Liver (tissue), 9 donors: ENCODE measurements around the gene ERMAP. TPM values are rescaled to one million over a fixed set of nuclear protein-coding genes. Genes with fewer than 3 reads are reported as not detected.
A peak's percentile ranks its signal among the peaks of the same experiment; 100 is the strongest.

ENCODE experiments used
- DNase-seq: peaks from one replicate; pipeline ENCODE4 v3.0.0-alpha.2; 2017; ENCODE audit warnings: low spot score
- H3K27ac ChIP-seq, 2 donors: one replicate each; pipeline ENCODE4 v1.7.0; 2013; ENCODE audit warnings: inconsistent platforms in 2 of 2, low read length in 2 of 2, control low read depth in 1 of 2, low read depth in 1 of 2, mild to moderate bottlenecking in 1 of 2
- H3K27me3 ChIP-seq, 4 donors: one replicate each; pipeline versions ENCODE4 v1.6.1 to v1.7.0; 2013; ENCODE audit warnings: low read length in 3 of 4, inconsistent platforms in 1 of 4, mild to moderate bottlenecking in 1 of 4, moderate library complexity in 1 of 4; ENCODE audit not compliant: control insufficient read depth in 4 of 4, insufficient read depth in 4 of 4
- H3K36me3 ChIP-seq, 4 donors: one replicate each; pipeline versions ENCODE4 v1.6.1 to v1.7.0; 2013; ENCODE audit warnings: low read length in 3 of 4, mild to moderate bottlenecking in 3 of 4, low read depth in 1 of 4, moderate library complexity in 1 of 4; ENCODE audit not compliant: control insufficient read depth in 4 of 4, insufficient read depth in 3 of 4
- H3K4me1 ChIP-seq, 4 donors: one replicate each; pipeline versions ENCODE4 v1.6.1 to v1.7.0; 2013; ENCODE audit warnings: low read length in 3 of 4, mild to moderate bottlenecking in 3 of 4, moderate library complexity in 1 of 4; ENCODE audit not compliant: control insufficient read depth in 4 of 4, insufficient read depth in 4 of 4
- H3K4me3 ChIP-seq, 3 donors: one replicate each; pipeline versions ENCODE4 v1.6.1 to v1.7.0; 2013; ENCODE audit warnings: low read length in 3 of 3, control low read depth in 1 of 3, low read depth in 1 of 3, mild to moderate bottlenecking in 1 of 3
- H3K9ac ChIP-seq, 2 donors: one replicate each; pipeline ENCODE4 v1.7.0; 2013; ENCODE audit warnings: low read length in 2 of 2, mild to moderate bottlenecking in 2 of 2, moderate library complexity in 2 of 2, control low read depth in 1 of 2, low read depth in 1 of 2
- H3K9me3 ChIP-seq, 4 donors: one replicate each; pipeline versions ENCODE4 v1.6.1 to v1.7.0; 2013; ENCODE audit warnings: low read length in 3 of 4; ENCODE audit not compliant: control insufficient read depth in 4 of 4
- EGR1 ChIP-seq, 2 donors: IDR thresholded peaks; 2 replicates each; pipeline ENCODE4 v1.6.1; 2016 to 2018; ENCODE audit warnings: antibody characterized with exemption in 2 of 2, low read depth in 2 of 2
- FOXA2 ChIP-seq: IDR thresholded peaks from 2 replicates; pipeline ENCODE4 v1.6.1; 2016; ENCODE audit warnings: antibody characterized with exemption
- GABPA ChIP-seq, 2 donors: IDR thresholded peaks in 1 of 2; conservative IDR thresholded peaks in 1 of 2; 2 replicates each; pipeline ENCODE4 v1.6.1; 2016; ENCODE audit warnings: antibody characterized with exemption in 2 of 2, mild to moderate bottlenecking in 1 of 2, moderate library complexity in 1 of 2
- HNF4A ChIP-seq, 2 donors: conservative IDR thresholded peaks; 2 replicates each; pipeline ENCODE4 v1.6.1; 2016; ENCODE audit warnings: antibody characterized with exemption in 2 of 2, mild to moderate bottlenecking in 2 of 2
- MAX ChIP-seq: IDR thresholded peaks from 2 replicates; pipeline ENCODE4 v1.6.1; 2016; ENCODE audit warnings: antibody characterized with exemption
- RAD21 ChIP-seq, 2 donors: IDR thresholded peaks; 2 replicates each; pipeline ENCODE4 v1.6.1; 2016; ENCODE audit warnings: antibody characterized with exemption in 2 of 2, mild to moderate bottlenecking in 2 of 2
- REST ChIP-seq: IDR thresholded peaks from 2 replicates; pipeline ENCODE4 v1.6.1; 2016; ENCODE audit warnings: antibody characterized with exemption, mild to moderate bottlenecking
- SP1 ChIP-seq: IDR thresholded peaks from 2 replicates; pipeline ENCODE4 v1.6.1; 2018; ENCODE audit warnings: antibody characterized with exemption, mild to moderate bottlenecking
- YY1 ChIP-seq: IDR thresholded peaks from 2 replicates; pipeline ENCODE4 v1.6.1; 2016; ENCODE audit warnings: antibody characterized with exemption, mild to moderate bottlenecking
- ZBTB33 ChIP-seq: IDR thresholded peaks from 2 replicates; pipeline ENCODE4 v1.6.1; 2016; ENCODE audit warnings: antibody characterized with exemption
- WGBS: extraction: QIAGEN DNeasy Blood & Tissue Kit; methylation state at CpG from one replicate; pipeline ENCODE4 v1.1.7; 2013; 5-methylcytosine and 5-hydroxymethylcytosine counted together
- polyA plus RNA-seq, 2 donors: library from polyadenylated mRNA; stranded (reverse) in 1 of 2; unstranded in 1 of 2; fragments of 200-250 nt in 1 of 2; fragments of >200 nt in 1 of 2; fragmentation: Nextera tagmentation in 1 of 2; extraction: Ambion mirVana in 1 of 2; gene quantifications; one replicate each; pipeline versions ENCODE4 v1.2.1 to v1.2.3, GENCODE V29; 2013 to 2015
- total RNA-seq, 2 donors: library from RNA; depleted of rRNA; stranded (reverse); fragments of >200 nt; gene quantifications; one replicate each; pipeline ENCODE4 v1.2.3, GENCODE V29; 2014
- donor health status: healthy.
- donor health status: healthy.
- donor health status: healthy.
- donor health status: healthy.
- donor health status: healthy.

The ERMAP gene, protein sequence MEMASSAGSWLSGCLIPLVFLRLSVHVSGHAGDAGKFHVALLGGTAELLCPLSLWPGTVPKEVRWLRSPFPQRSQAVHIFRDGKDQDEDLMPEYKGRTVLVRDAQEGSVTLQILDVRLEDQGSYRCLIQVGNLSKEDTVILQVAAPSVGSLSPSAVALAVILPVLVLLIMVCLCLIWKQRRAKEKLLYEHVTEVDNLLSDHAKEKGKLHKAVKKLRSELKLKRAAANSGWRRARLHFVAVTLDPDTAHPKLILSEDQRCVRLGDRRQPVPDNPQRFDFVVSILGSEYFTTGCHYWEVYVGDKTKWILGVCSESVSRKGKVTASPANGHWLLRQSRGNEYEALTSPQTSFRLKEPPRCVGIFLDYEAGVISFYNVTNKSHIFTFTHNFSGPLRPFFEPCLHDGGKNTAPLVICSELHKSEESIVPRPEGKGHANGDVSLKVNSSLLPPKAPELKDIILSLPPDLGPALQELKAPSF
- total RNA-seq = 10 to 100 TPM; 10.8 to 96.9 TPM
- 1 to 10 TPM; 3.9 to 7.2 TPM for polyA plus RNA-seq

- TF ChIP-seq REST = peak; percentile 48
- peak; percentile 95 for TF ChIP-seq YY1
- peak in 1 of 2 donors; percentile 23 for TF ChIP-seq RAD21 (IDR thresholded peaks at IDR 0.05)
- no peak for TF ChIP-seq ZBTB33
- no peak for TF ChIP-seq SP1
- H3K9me3 ChIP-seq = no peaks in the 10 kb centered on the region
- H3K9ac ChIP-seq = peak within 1 kb of the TSS; percentile 63 to 66
- WGBS = under 1% methylated on average over 66 of the region's 66 CpGs
- no peaks in the 10 kb centered on the region for H3K36me3 ChIP-seq
- H3K27me3 ChIP-seq = no peaks in the 10 kb centered on the region
- H3K4me1 ChIP-seq = peaks cover 10 to 35% (median 27%) of the 10 kb centered on the region in 4 donors
- peak within 1 kb of the TSS; percentile 77 to 96 (median 84) for H3K4me3 ChIP-seq
- peak within 1 kb of the TSS; percentile 96 to 99 for H3K27ac ChIP-seq
- peak; percentile 100 for DNase-seq
Measured at GRCh38 chr1:42816585-42817439, at the start of gene ERMAP, which contains the start of gene SVBP. TSS of gene ERMAP (plus strand) at chr1:42817122. CDS start at chr1:42830449, 13,327 bp downstream. TSS of gene SVBP (minus strand) at chr1:42817397. CDS start at chr1:42816544, 853 bp downstream.

- peak overlapping the region; percentile 69 to 98 (median 86) for H3K4me3 ChIP-seq
- no peak for TF ChIP-seq SP1
- TF ChIP-seq HNF4A (conservative IDR thresholded peaks at IDR 0.05) = no peak
- no peak for TF ChIP-seq MAX
- no peak for TF ChIP-seq EGR1 (IDR thresholded peaks at IDR 0.05; ENCODE audit: low read depth in 2 of 2)
- TF ChIP-seq GABPA (IDR thresholded peaks at IDR 0.05 in 1 of 2, conservative IDR thresholded peaks at IDR 0.05 in 1 of 2) = no peak
- TF ChIP-seq FOXA2 = no peak
- H3K9me3 ChIP-seq = no peaks in the 10 kb centered on the region
- H3K9ac ChIP-seq = peak overlapping the region; percentile 68 to 92
- H3K27me3 ChIP-seq = no peaks in the 10 kb centered on the region
- 2% methylated on average over 23 of the region's 23 CpGs for WGBS
- peak overlapping the region; percentile 85 to 89 for H3K27ac ChIP-seq
- peaks cover 9 to 36% (median 24%) of the 10 kb centered on the region in 4 donors for H3K4me1 ChIP-seq
- no peak for DNase-seq
- no peaks in the 10 kb centered on the region for H3K36me3 ChIP-seq
Measured at GRCh38 chr1:42767510-42768000, 49.4 kb upstream of the ERMAP start.
